Naive B cell (primary cell): ENCODE results near the gene PHOSPHO2. TPM values are rescaled to one million over a fixed set of nuclear protein-coding genes. Genes with fewer than 3 reads are reported as not detected.
A peak's percentile ranks its signal among the peaks of the same experiment; 100 is the strongest.

ENCODE experiments used
- ATAC-seq, 2 donors: fragments of 150-1000 bp; cut with Tn5 transposase; 2 replicates each; pipeline ENCODE4 v1.10.0; 2021; ENCODE audit warnings: low read depth in 2 of 2, mild to moderate bottlenecking in 2 of 2, moderate library complexity in 2 of 2
- DNase-seq: peaks from one replicate; pipeline ENCODE4 v3.0.0; 2022
- H3K27ac Mint-ChIP-seq, 6 donors: one replicate each; pipeline ENCODE4 v1.8.0; 2020 to 2022; ENCODE audit warnings: mild to moderate bottlenecking in 6 of 6, mixed read lengths in 6 of 6, moderate library complexity in 5 of 6, inconsistent platforms in 2 of 6
- H3K27me3 Mint-ChIP-seq, 3 donors: one replicate each; pipeline ENCODE4 v1.8.0; 2021 to 2022; ENCODE audit warnings: mixed read lengths in 3 of 3, mild to moderate bottlenecking in 1 of 3
- H3K36me3 Mint-ChIP-seq, 2 donors: one replicate each; pipeline ENCODE4 v1.8.0; 2020 to 2022; ENCODE audit warnings: mixed read lengths in 2 of 2, inconsistent platforms in 1 of 2, mild to moderate bottlenecking in 1 of 2
- H3K4me1 Mint-ChIP-seq, 3 donors: one replicate each; pipeline ENCODE4 v1.8.0; 2020 to 2022; ENCODE audit warnings: mixed read lengths in 3 of 3, inconsistent platforms in 1 of 3, mild to moderate bottlenecking in 1 of 3, moderate library complexity in 1 of 3
- H3K4me3 Mint-ChIP-seq, 8 donors: one replicate each; pipeline ENCODE4 v1.8.0; 2020 to 2022; ENCODE audit warnings: mild to moderate bottlenecking in 8 of 8, mixed read lengths in 8 of 8, moderate library complexity in 8 of 8, inconsistent platforms in 2 of 8
- H3K9me3 Mint-ChIP-seq, 7 donors: one replicate each; pipeline ENCODE4 v1.8.0; 2020 to 2022; ENCODE audit warnings: mixed read lengths in 7 of 7, mild to moderate bottlenecking in 5 of 7, inconsistent platforms in 2 of 7, moderate library complexity in 1 of 7
- polyA plus RNA-seq, 6 donors: library from polyadenylated mRNA; unstranded; fragments of 300-500 nt; fragmentation: Illumina TruSeq; gene quantifications; one replicate each; pipeline ENCODE4 v1.2.3, GENCODE V29; 2021; ENCODE audit warnings: low read depth in 6 of 6

The PHOSPHO2 gene
- polyA plus RNA-seq, 6 donors from 2014 or later: 5.7 to 8.6 (median 7.0) TPM

- Mint-ChIP-seq H3K27ac (peak overlapping the region; percentile 14 to 88 (median 65)), H3K4me3 (peak overlapping the region; percentile 82 to 98 (median 92)), H3K4me1 (peaks cover 14 to 24% (median 21%) of the 10 kb centered on the region in 3 donors), H3K9me3 (no peaks in the 10 kb centered on the region), H3K36me3 (peaks cover 0 to 6% of the 10 kb centered on the region in 2 donors), H3K27me3 (peaks cover 8 to 17% (median 12%) of the 10 kb centered on the region in 3 donors)
- DNase-seq: peak; percentile 17
- peak; percentile 31 to 35 for ATAC-seq
Measured at GRCh38 chr2:169732583-169733358, 38.5 kb downstream of the PHOSPHO2 start.

- H3K4me1 Mint-ChIP-seq: peaks cover 18 to 24% (median 21%) of the 10 kb centered on the region in 3 donors
- peak overlapping the region in 2 of 6 donors; percentile 62 to 86 for H3K27ac Mint-ChIP-seq
- peak overlapping the region; percentile 80 to 95 (median 86) for H3K4me3 Mint-ChIP-seq
- H3K9me3 Mint-ChIP-seq: peaks cover 0 to 1% (median 0%) of the 10 kb centered on the region in 7 donors
- peak; percentile 25 to 26 for ATAC-seq
- H3K27me3 Mint-ChIP-seq: peaks cover 8 to 17% (median 12%) of the 10 kb centered on the region in 3 donors
- peaks cover 0 to 6% of the 10 kb centered on the region in 2 donors for H3K36me3 Mint-ChIP-seq
- DNase-seq: no peak
Measured at GRCh38 chr2:169734169-169734847, 40.0 kb downstream of the PHOSPHO2 start.

- peaks cover 8 to 17% (median 12%) of the 10 kb centered on the region in 3 donors for H3K27me3 Mint-ChIP-seq
- H3K36me3 Mint-ChIP-seq: peaks cover 0 to 6% of the 10 kb centered on the region in 2 donors
- H3K27ac Mint-ChIP-seq: no peak overlapping the region
Measured at GRCh38 chr2:169735623-169736022, 41.4 kb downstream of the PHOSPHO2 start.

GRCh38 chr2:169736902-169737301 lies 42.6 kb downstream of the PHOSPHO2 start:
- peak overlapping the region in 1 of 8 donors; percentile 57 for H3K4me3 Mint-ChIP-seq
- no peak for DNase-seq
- H3K27me3 Mint-ChIP-seq: peaks cover 8 to 17% (median 12%) of the 10 kb centered on the region in 3 donors
- H3K4me1 Mint-ChIP-seq: peaks cover 19 to 21% (median 20%) of the 10 kb centered on the region in 3 donors
- H3K36me3 Mint-ChIP-seq: peaks cover 0 to 6% of the 10 kb centered on the region in 2 donors
- peaks cover 0 to 2% (median 0%) of the 10 kb centered on the region in 7 donors for H3K9me3 Mint-ChIP-seq
- ATAC-seq: no peak
- peak overlapping the region in 1 of 6 donors; percentile 43 for H3K27ac Mint-ChIP-seq

More at GRCh38 chr2:169735623-169736022, 41.4 kb downstream of the PHOSPHO2 start:
- Mint-ChIP-seq H3K9me3 (peaks cover 0 to 2% (median 0%) of the 10 kb centered on the region in 7 donors), H3K4me1 (peaks cover 21 to 24% (median 21%) of the 10 kb centered on the region in 3 donors), H3K4me3 (peak overlapping the region in 6 of 8 donors; percentile 15 to 86 (median 55))
- no peak for ATAC-seq
- DNase-seq: no peak

GRCh38 chr2:169738566-169739229 lies 44.4 kb downstream of the PHOSPHO2 start:
- Mint-ChIP-seq H3K4me3 (peak overlapping the region in 2 of 8 donors; percentile 24 to 25), H3K27ac (no peak overlapping the region), H3K9me3 (peaks cover 0 to 2% (median 0%) of the 10 kb centered on the region in 7 donors), H3K36me3 (peaks cover 0 to under 1% of the 10 kb centered on the region in 2 donors), H3K4me1 (peaks cover 2 to 8% (median 3%) of the 10 kb centered on the region in 3 donors), H3K27me3 (peaks cover 7 to 17% (median 8%) of the 10 kb centered on the region in 3 donors)
- no peak for DNase-seq
- no peak for ATAC-seq

GRCh38 chr2:169739351-169739750 lies 45.1 kb downstream of the PHOSPHO2 start:
- DNase-seq (no peak), ATAC-seq (no peak)
- H3K27ac Mint-ChIP-seq: peak overlapping the region in 1 of 6 donors; percentile 61
- H3K4me1 Mint-ChIP-seq: peaks cover 0 to 7% (median 3%) of the 10 kb centered on the region in 3 donors
- H3K36me3 Mint-ChIP-seq: peaks cover 5% of the 10 kb centered on the region in 2 donors
- peaks cover 7 to 17% (median 8%) of the 10 kb centered on the region in 3 donors for H3K27me3 Mint-ChIP-seq
- peaks cover 0 to 2% (median 0%) of the 10 kb centered on the region in 7 donors for H3K9me3 Mint-ChIP-seq
- peak overlapping the region in 1 of 8 donors; percentile 24 for H3K4me3 Mint-ChIP-seq

- DNase-seq: no peak
- no peak for ATAC-seq
- H3K4me3 Mint-ChIP-seq: no peak overlapping the region
- peaks cover 5 to 8% of the 10 kb centered on the region in 2 donors for H3K36me3 Mint-ChIP-seq
- H3K9me3 Mint-ChIP-seq: peaks cover 0 to 2% (median 0%) of the 10 kb centered on the region in 7 donors
- H3K4me1 Mint-ChIP-seq: peaks cover 0 to 7% (median 0%) of the 10 kb centered on the region in 3 donors
- no peaks in the 10 kb centered on the region for H3K27me3 Mint-ChIP-seq
- no peak overlapping the region for H3K27ac Mint-ChIP-seq
Measured at GRCh38 chr2:169743549-169743948, 49.3 kb downstream of the PHOSPHO2 start.

- H3K36me3 Mint-ChIP-seq: peaks cover 5 to 8% of the 10 kb centered on the region in 2 donors
- H3K27me3 Mint-ChIP-seq: no peaks in the 10 kb centered on the region
- DNase-seq (no peak), ATAC-seq (peak in 1 of 2 donors; percentile 62)
- no peaks in the 10 kb centered on the region for H3K9me3 Mint-ChIP-seq
- no peaks in the 10 kb centered on the region for H3K4me1 Mint-ChIP-seq
- no peak overlapping the region for H3K27ac Mint-ChIP-seq
- no peak overlapping the region for H3K4me3 Mint-ChIP-seq
Measured at GRCh38 chr2:169746240-169746639, 52.0 kb downstream of the PHOSPHO2 start.

- H3K27me3 Mint-ChIP-seq: no peaks in the 10 kb centered on the region
- no peak overlapping the region for H3K4me3 Mint-ChIP-seq
- H3K27ac Mint-ChIP-seq: no peak overlapping the region
- no peaks in the 10 kb centered on the region for H3K9me3 Mint-ChIP-seq
- no peak for DNase-seq
- H3K4me1 Mint-ChIP-seq: no peaks in the 10 kb centered on the region
- ATAC-seq: no peak
- peaks cover 5 to 8% of the 10 kb centered on the region in 2 donors for H3K36me3 Mint-ChIP-seq
Measured at GRCh38 chr2:169748319-169748718, 54.0 kb downstream of the PHOSPHO2 start.

Other genes with a start within 250 kb of the PHOSPHO2 start
- gene BBS5, start 215.0 kb upstream of the PHOSPHO2 start, polyA plus RNA-seq: under 1 TPM in 3 of 6 donors, not detected in 3; 0.19 to 0.44 (median 0.29) TPM
- gene KLHL41, start 184.8 kb upstream of the PHOSPHO2 start, polyA plus RNA-seq: not detected
- gene FASTKD1, start 120.6 kb upstream of the PHOSPHO2 start, polyA plus RNA-seq: 10 to 100 TPM in 4 of 6 donors, 1 to 10 TPM in 2; 7.5 to 21.5 (median 12.1) TPM
- gene PPIG, start 110.1 kb upstream of the PHOSPHO2 start, polyA plus RNA-seq: 100 to 1,000 TPM in 1 of 6 donors, 10 to 100 TPM in 5; 43.4 to 107 (median 63.8) TPM
- not detected for gene CFAP210, start 64 bp upstream of the PHOSPHO2 start, polyA plus RNA-seq
- gene KLHL23, start 39.4 kb downstream of the PHOSPHO2 start, polyA plus RNA-seq: 1 to 10 TPM in 3 of 6 donors, under 1 TPM in 2, not detected in 1; 0.87 to 3.8 (median 2.4) TPM
- 100 to 1,000 TPM in 3 of 6 donors, 10 to 100 TPM in 3; 54.4 to 133 (median 100) TPM for gene SSB, start 104.4 kb downstream of the PHOSPHO2 start, polyA plus RNA-seq
- 100 to 1,000 TPM; 134 to 225 (median 146) TPM for gene METTL5, start 130.4 kb downstream of the PHOSPHO2 start, polyA plus RNA-seq
- gene UBR3, start 133.0 kb downstream of the PHOSPHO2 start, polyA plus RNA-seq: 10 to 100 TPM in 1 of 6 donors, 1 to 10 TPM in 5; 6.1 to 11.9 (median 7.1) TPM